Naive thymus-derived CD8-positive, alpha-beta T cell (primary cell): ENCODE results near the gene PFKFB4. TPM values are rescaled to one million over a fixed set of nuclear protein-coding genes. Genes with fewer than 3 reads are reported as not detected.
A peak's percentile ranks its signal among the peaks of the same experiment; 100 is the strongest.
"Not testable (repeated sequence)": the region's sequence is repeated elsewhere in the genome, so short reads cannot be mapped to it uniquely, and the experiment has no call there.

Experiments used
- ATAC-seq, 2 donors: fragments of 150-1000 bp; cut with Tn5 transposase in 1 of 2; sonication (Bioruptor Pico), chemical (Tn5 transposase) in 1 of 2; 1 replicate in 1 of 2; 2 replicates in 1 of 2; pipeline ENCODE4 v1.10.0; 2021; ENCODE audit warnings: mild to moderate bottlenecking in 2 of 2, moderate library complexity in 2 of 2
- POLR2A ChIA-PET: fragments of 350-600 bp; sonication (Branson Sonifier 250); formaldehyde crosslinking; loops from one replicate; lab custom pipeline; 2021; ENCODE audit warnings: antibody characterized with exemption; lab: Charles Lee
- DNase-seq, 10 donors: peaks; one replicate each; pipeline versions ENCODE4 v3.0.0 to v3.0.0-alpha.2; 2020 to 2022
- H3K27ac Mint-ChIP-seq, 10 donors: one replicate each; pipeline ENCODE4 v1.8.0; 2020 to 2022; ENCODE audit warnings: mild to moderate bottlenecking in 10 of 10, mixed read lengths in 10 of 10, moderate library complexity in 4 of 10, inconsistent platforms in 1 of 10
- H3K27me3 Mint-ChIP-seq, 5 donors: one replicate each; pipeline ENCODE4 v1.8.0; 2021 to 2022; ENCODE audit warnings: mixed read lengths in 5 of 5
- H3K36me3 Mint-ChIP-seq, 3 donors: one replicate each; pipeline ENCODE4 v1.8.0; 2020 to 2022; ENCODE audit warnings: mixed read lengths in 3 of 3, mild to moderate bottlenecking in 2 of 3, inconsistent platforms in 1 of 3
- H3K4me1 Mint-ChIP-seq, 4 donors: one replicate each; pipeline ENCODE4 v1.8.0; 2021 to 2022; ENCODE audit warnings: mixed read lengths in 4 of 4
- H3K4me3 Mint-ChIP-seq, 10 donors: one replicate each; pipeline ENCODE4 v1.8.0; 2020 to 2022; ENCODE audit warnings: mild to moderate bottlenecking in 10 of 10, mixed read lengths in 10 of 10, moderate library complexity in 6 of 10, inconsistent platforms in 1 of 10
- H3K9me3 Mint-ChIP-seq, 9 donors: one replicate each; pipeline ENCODE4 v1.8.0; 2020 to 2022; ENCODE audit warnings: mixed read lengths in 9 of 9, mild to moderate bottlenecking in 3 of 9, inconsistent platforms in 1 of 9, moderate library complexity in 1 of 9
- polyA plus RNA-seq, 3 donors: library from polyadenylated mRNA; unstranded; fragments of 300-500 nt; fragmentation: Illumina TruSeq; gene quantifications; one replicate each; pipeline ENCODE4 v1.2.3, GENCODE V29; 2021
- total RNA-seq, 8 experiments: library from RNA in 2 of 8; stranded (reverse) in 2 of 8; gene quantifications; one replicate each; pipeline ENCODE4 v1.2.3 and lab custom pipeline; 2021 to 2026

The PFKFB4 gene
- total and polyA plus RNA-seq, 5 experiments from 2014 or later = 1.1 to 3.3 (median 2.4) TPM

GRCh38 chr3:48493203-48493501 lies 63.5 kb downstream of the PFKFB4 start:
- Mint-ChIP-seq H3K4me3 (no peak overlapping the region), H3K27ac (peak overlapping the region in 1 of 10 donors; percentile 13), H3K9me3 (no peaks in the 10 kb centered on the region), H3K4me1 (peaks cover 0 to 9% (median under 1%) of the 10 kb centered on the region in 4 donors), H3K36me3 (peaks cover 0 to 14% (median 7%) of the 10 kb centered on the region in 3 donors), H3K27me3 (no peaks in the 10 kb centered on the region)
- ATAC-seq (no peak), DNase-seq (no peak)
- POLR2A ChIA-PET = interaction anchor here (0.7 to 1.2 kb wide), 3 partner anchors 11 to 1330 kb away, joined by 4 to 11 read pairs (median 5); no protein-coding TSS in a partner anchor

GRCh38 chr3:48492461-48493202 lies 64.0 kb downstream of the PFKFB4 start:
- ATAC-seq (no peak), DNase-seq (no peak)
- POLR2A ChIA-PET = interaction anchor here (1.2 kb wide), 1 partner anchor 12 kb away, joined by 11 read pairs; no protein-coding TSS in a partner anchor
- H3K27ac Mint-ChIP-seq = peak overlapping the region in 1 of 10 donors; percentile 13
- H3K36me3 Mint-ChIP-seq = peaks cover 0 to 11% (median 5%) of the 10 kb centered on the region in 3 donors
- peaks cover 0 to 7% (median under 1%) of the 10 kb centered on the region in 4 donors for H3K4me1 Mint-ChIP-seq
- no peaks in the 10 kb centered on the region for H3K27me3 Mint-ChIP-seq
- no peaks in the 10 kb centered on the region for H3K9me3 Mint-ChIP-seq
- no peak overlapping the region for H3K4me3 Mint-ChIP-seq

GRCh38 chr3:48486952-48487351 lies 69.7 kb downstream of the PFKFB4 start:
- ATAC-seq (no peak), DNase-seq (no peak)
- Mint-ChIP-seq H3K4me1 (peaks cover 0 to 1% (median under 1%) of the 10 kb centered on the region in 4 donors), H3K4me3 (no peak overlapping the region), H3K36me3 (no peaks in the 10 kb centered on the region), H3K27me3 (no peaks in the 10 kb centered on the region), H3K27ac (peak overlapping the region in 1 of 10 donors; percentile 19), H3K9me3 (no peaks in the 10 kb centered on the region)
- POLR2A ChIA-PET = no interaction called here

- ATAC-seq, H3K27me3 Mint-ChIP-seq, H3K36me3 Mint-ChIP-seq, H3K4me3 Mint-ChIP-seq, H3K9me3 Mint-ChIP-seq, H3K27ac Mint-ChIP-seq, DNase-seq: not testable (repeated sequence)
- H3K4me1 Mint-ChIP-seq = peaks cover 15 to 26% (median 24%) of the 10 kb centered on the region in 4 donors
- POLR2A ChIA-PET = interaction anchor here (0.6 to 1.3 kb wide), 5 partner anchors 9 to 32 kb away, joined by 3 to 12 read pairs (median 4); partner anchors contain the start of gene SHISA5
Observed at GRCh38 chr3:48482822-48483221, 73.8 kb downstream of the PFKFB4 start.

GRCh38 chr3:48480891-48481290 lies 75.7 kb downstream of the PFKFB4 start:
- POLR2A ChIA-PET, ATAC-seq, H3K36me3 Mint-ChIP-seq, H3K4me3 Mint-ChIP-seq, H3K9me3 Mint-ChIP-seq, H3K27me3 Mint-ChIP-seq, DNase-seq: not testable (repeated sequence)
- Mint-ChIP-seq H3K4me1 (peaks cover 19 to 42% (median 35%) of the 10 kb centered on the region in 4 donors), H3K27ac (peak overlapping the region in 2 of 10 donors; percentile 3 to 29)

GRCh38 chr3:48478626-48479555 lies 77.7 kb downstream of the PFKFB4 start:
- peak overlapping the region; percentile 91 to 99 (median 97) for H3K27ac Mint-ChIP-seq
- peaks cover 22 to 48% (median 43%) of the 10 kb centered on the region in 4 donors for H3K4me1 Mint-ChIP-seq
- no peaks in the 10 kb centered on the region for H3K27me3 Mint-ChIP-seq
- no peaks in the 10 kb centered on the region for H3K9me3 Mint-ChIP-seq
- DNase-seq = peak; percentile 35 to 88 (median 65)
- ATAC-seq = peak; percentile 88 to 89
- peak overlapping the region; percentile 70 to 93 (median 88) for H3K4me3 Mint-ChIP-seq
- POLR2A ChIA-PET = interaction anchor here (0.5 to 2.3 kb wide), 18 partner anchors 9 to 178 kb away, joined by 3 to 33 read pairs (median 6); partner anchors contain the start of genes ATRIP, CCDC51, NME6 and SHISA5
- H3K36me3 Mint-ChIP-seq = no peaks in the 10 kb centered on the region

- Mint-ChIP-seq H3K9me3 (no peaks in the 10 kb centered on the region), H3K36me3 (no peaks in the 10 kb centered on the region), H3K4me3 (peak overlapping the region in 9 of 10 donors; percentile 22 to 92 (median 87)), H3K27ac (peak overlapping the region; percentile 67 to 99 (median 97)), H3K4me1 (peaks cover 27 to 55% (median 50%) of the 10 kb centered on the region in 4 donors), H3K27me3 (no peaks in the 10 kb centered on the region)
- no peak for DNase-seq
- POLR2A ChIA-PET = interaction anchor here (0.6 to 2.3 kb wide), 8 partner anchors 10 to 177 kb away, joined by 3 to 16 read pairs (median 4); partner anchors contain the start of genes ATRIP, CCDC51, NME6 and SHISA5
- no peak for ATAC-seq
Observed at GRCh38 chr3:48477959-48478520, 78.6 kb downstream of the PFKFB4 start.

GRCh38 chr3:48476426-48477053 lies 80.1 kb downstream of the PFKFB4 start:
- DNase-seq = no peak
- Mint-ChIP-seq H3K9me3 (no peaks in the 10 kb centered on the region), H3K27ac (peak overlapping the region in 8 of 10 donors; percentile 41 to 99 (median 86)), H3K27me3 (no peaks in the 10 kb centered on the region), H3K36me3 (no peaks in the 10 kb centered on the region), H3K4me1 (peaks cover 27 to 62% (median 55%) of the 10 kb centered on the region in 4 donors), H3K4me3 (peak overlapping the region in 2 of 10 donors; percentile 22 to 45)
- no peak for ATAC-seq
- POLR2A ChIA-PET = interaction anchor here (0.6 to 2.0 kb wide), 8 partner anchors 10 to 74 kb away, joined by 3 to 10 read pairs (median 6); partner anchors contain the start of genes ATRIP and SHISA5

GRCh38 chr3:48475188-48475587 lies 81.4 kb downstream of the PFKFB4 start:
- Mint-ChIP-seq H3K27ac (peak overlapping the region in 9 of 10 donors; percentile 3 to 91 (median 79)), H3K4me1 (peaks cover 26 to 73% (median 59%) of the 10 kb centered on the region in 4 donors), H3K27me3 (no peaks in the 10 kb centered on the region), H3K4me3 (no peak overlapping the region), H3K36me3 (no peaks in the 10 kb centered on the region), H3K9me3 (no peaks in the 10 kb centered on the region)
- POLR2A ChIA-PET = interaction anchor here (0.5 to 4.8 kb wide), 4 partner anchors 14 to 69 kb away, joined by 3 to 49 read pairs (median 21); partner anchors contain the start of genes CCDC51, SHISA5 and TMA7
- DNase-seq (no peak), ATAC-seq (no peak)

GRCh38 chr3:48474619-48475018 lies 82.0 kb downstream of the PFKFB4 start:
- DNase-seq (no peak), ATAC-seq (no peak)
- POLR2A ChIA-PET = interaction anchor here (0.5 to 4.8 kb wide), 3 partner anchors 32 to 70 kb away, joined by 3 to 49 read pairs (median 37); partner anchors contain the start of genes CCDC51, SHISA5 and TMA7
- H3K27ac Mint-ChIP-seq = peak overlapping the region; percentile 14 to 87 (median 78)
- no peaks in the 10 kb centered on the region for H3K27me3 Mint-ChIP-seq
- H3K9me3 Mint-ChIP-seq = no peaks in the 10 kb centered on the region
- H3K4me3 Mint-ChIP-seq = peak overlapping the region in 4 of 10 donors; percentile 1 to 34 (median 14)
- H3K36me3 Mint-ChIP-seq = peaks cover 0 to 3% (median 0%) of the 10 kb centered on the region in 3 donors
- H3K4me1 Mint-ChIP-seq = peaks cover 27 to 75% (median 61%) of the 10 kb centered on the region in 4 donors

- POLR2A ChIA-PET = interaction anchor here (0.6 to 4.8 kb wide), 9 partner anchors 8 to 442 kb away, joined by 3 to 49 read pairs (median 6); partner anchors contain the start of genes ATRIP, CCDC51, SHISA5 and TMA7
- H3K4me3 Mint-ChIP-seq, H3K27me3 Mint-ChIP-seq, DNase-seq, ATAC-seq, H3K36me3 Mint-ChIP-seq, H3K9me3 Mint-ChIP-seq: not testable (repeated sequence)
- peaks cover 30 to 76% (median 61%) of the 10 kb centered on the region in 4 donors for H3K4me1 Mint-ChIP-seq
- H3K27ac Mint-ChIP-seq = peak overlapping the region in 5 of 10 donors; percentile 95 to 99 (median 98)
Observed at GRCh38 chr3:48474031-48474430, 82.6 kb downstream of the PFKFB4 start.
